Stomach (tissue), 9 donors: ENCODE results near the gene MUC20. TPM values are rescaled to one million over a fixed set of nuclear protein-coding genes. Genes with fewer than 3 reads are reported as not detected.

ENCODE experiments used
- DNase-seq, 2 donors: peaks; one replicate each; pipeline versions ENCODE4 v3.0.0 to v3.0.0-alpha.2; 2013 to 2019
- H3K27ac ChIP-seq, 5 donors: fragments of 200-600 bp in 4 of 5; sonication (generic) in 4 of 5; one replicate each; pipeline ENCODE4 v1.5.1; 2013 to 2019; ENCODE audit warnings: mild to moderate bottlenecking in 1 of 5, moderate library complexity in 1 of 5
- H3K27me3 ChIP-seq, 3 donors: fragments of 200-600 bp; sonication (generic); one replicate each; pipeline ENCODE4 v1.5.1; 2017 to 2019; ENCODE audit warnings: mixed run types in 1 of 3
- H3K36me3 ChIP-seq, 4 donors: fragments of 200-600 bp; sonication (generic); 1 replicate in 3 of 4; 2 replicates in 1 of 4; pipeline ENCODE4 v1.5.1; 2016 to 2019
- H3K4me1 ChIP-seq, 4 donors: fragments of 200-600 bp; sonication (generic); one replicate each; pipeline ENCODE4 v1.5.1; 2016 to 2019
- H3K4me3 ChIP-seq, 4 donors: fragments of 200-600 bp; sonication (generic) in 3 of 4; one replicate each; pipeline ENCODE4 v1.5.1; 2016 to 2019; ENCODE audit warnings: mild to moderate bottlenecking in 1 of 4
- H3K9me3 ChIP-seq, 4 donors: fragments of 200-600 bp; sonication (generic); one replicate each; pipeline ENCODE4 v1.5.1; 2016 to 2019
- EP300 ChIP-seq: sonication (generic); formaldehyde crosslinking; IDR thresholded peaks from one replicate; pipeline ENCODE4 v1.6.1; 2017; ENCODE audit warnings: antibody characterized with exemption
- POLR2A ChIP-seq, 4 donors: fragments of 450-650 bp; IDR thresholded peaks; one replicate each; pipeline ENCODE4 v1.6.1; 2016; ENCODE audit warnings: antibody characterized with exemption in 4 of 4, control low read depth in 2 of 4, mild to moderate bottlenecking in 1 of 4, moderate library complexity in 1 of 4
- POLR2AphosphoS5 ChIP-seq, 3 donors: sonication (generic); formaldehyde crosslinking; IDR thresholded peaks; one replicate each; pipeline ENCODE4 v1.6.1; 2016; ENCODE audit warnings: antibody characterized with exemption in 3 of 3
- WGBS, 5 donors: extraction: QIAGEN DNeasy Blood & Tissue Kit in 3 of 5; methylation state at CpG; one replicate each; pipeline versions ENCODE4 v1.1.5 to v1.1.7; 2013 to 2018; 5-methylcytosine and 5-hydroxymethylcytosine counted together
- intact Hi-C: fragments of 100-400 bp; cut with DNase I; formaldehyde crosslinking; loops from one replicate; pipeline ENCODE4 v1.15.1; 2023; ENCODE audit warnings: low total_unique reads
- polyA plus RNA-seq, 3 donors: library from polyadenylated mRNA; stranded (reverse); fragments of 200-250 nt; gene quantifications; one replicate each; pipeline ENCODE4 v1.2.3, GENCODE V29; 2013
- total RNA-seq, 5 donors: library from RNA; depleted of rRNA; stranded (reverse); fragments of >200 nt; gene quantifications; one replicate each; pipeline versions ENCODE4 v1.1.0 to v1.2.3, GENCODE V29; 2014 to 2016
- TF ChIP-seq, protein P1 (sequence below), 7 experiments: fragments of 450-650 bp in 4 of 7; fragments of 200-600 bp in 3 of 7; sonication (generic) in 3 of 7; IDR thresholded peaks; one replicate each; pipeline ENCODE4 v1.5.1; 2016 to 2019; ENCODE audit warnings: antibody characterized with exemption in 7 of 7, control low read depth in 2 of 7, mild to moderate bottlenecking in 1 of 7
- donor health status: healthy with polysubstance abuse.
- donor health status: Bipolar disorder and iron deficiency.
- donor health status: healthy.

The MUC20 gene
- total and polyA plus RNA-seq, 8 donors = 3.8 to 64.8 (median 17.1) TPM

DNA sequence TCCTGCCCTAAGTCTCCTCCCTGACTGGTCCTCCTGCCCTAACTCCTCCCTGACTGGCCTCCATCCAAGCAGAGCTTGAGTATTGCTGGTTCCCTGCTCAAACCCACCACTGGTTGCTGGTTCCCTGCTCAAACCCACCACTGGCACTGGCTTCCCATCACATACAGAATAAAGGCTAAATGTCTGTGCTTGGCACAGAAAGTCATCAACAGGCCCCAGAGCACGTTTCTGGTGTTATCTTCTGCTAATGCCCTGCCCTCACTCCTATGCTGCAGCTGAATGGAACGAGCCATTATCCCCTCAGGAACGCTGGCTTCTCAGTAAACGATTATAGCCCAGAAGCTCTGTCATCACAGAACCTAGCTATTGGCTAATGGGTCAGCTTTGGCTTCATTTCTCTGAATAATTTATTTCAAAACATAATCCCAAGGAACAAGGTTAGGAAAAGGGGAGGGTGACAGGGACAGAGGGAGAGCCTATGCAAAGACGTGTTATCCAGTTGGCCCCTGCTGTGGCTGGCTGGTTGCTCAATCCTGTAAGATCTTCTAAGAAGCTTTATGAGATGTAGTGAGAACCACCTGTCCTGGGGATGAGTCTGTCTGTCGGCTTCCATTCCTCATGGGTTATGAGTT, 6.3 kb upstream of the MUC20 start:
- Histone ChIP-seq H3K27ac (no peak overlapping the region), H3K4me1 (peaks cover 5 to 14% (median 7%) of the 10 kb centered on the region in 4 donors), H3K36me3 (peaks cover 8 to 45% (median 38%) of the 10 kb centered on the region in 4 donors), H3K9me3 (no peaks in the 10 kb centered on the region), H3K27me3 (no peaks in the 10 kb centered on the region), H3K4me3 (no peak overlapping the region)
- no peak for DNase-seq
- 67 to 86% (median 78%) methylated on average over 6 of the region's 6 CpGs for WGBS, 5 donors
- TF ChIP-seq POLR2A (IDR thresholded peaks at IDR 0.05) = no peak
- no peak for TF ChIP-seq POLR2AphosphoS5 (IDR thresholded peaks at IDR 0.05)
- no peak for TF ChIP-seq EP300
- intact Hi-C loops = no loop called here

DNA sequence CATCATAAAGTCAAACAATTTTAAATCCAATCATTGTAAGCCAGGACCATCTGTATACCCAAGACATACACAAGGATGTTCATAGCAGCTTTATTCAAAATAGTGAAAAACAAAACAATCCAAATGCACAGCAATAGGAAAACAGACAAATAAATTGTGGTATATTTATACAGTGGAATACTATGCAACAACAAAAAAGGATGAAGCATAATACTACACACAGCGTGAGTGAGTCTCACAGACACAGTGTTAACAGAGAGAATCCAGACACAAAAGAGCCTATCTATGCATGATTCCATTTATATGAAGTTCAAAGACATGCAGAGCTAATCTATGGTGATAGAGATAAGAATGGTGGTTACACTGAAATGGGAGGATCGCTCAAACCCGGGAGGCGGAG, 5.6 kb upstream of the MUC20 start:
- intact Hi-C loops = no loop called here
- H3K27ac ChIP-seq = no peak overlapping the region
- DNase-seq = no peak

DNA sequence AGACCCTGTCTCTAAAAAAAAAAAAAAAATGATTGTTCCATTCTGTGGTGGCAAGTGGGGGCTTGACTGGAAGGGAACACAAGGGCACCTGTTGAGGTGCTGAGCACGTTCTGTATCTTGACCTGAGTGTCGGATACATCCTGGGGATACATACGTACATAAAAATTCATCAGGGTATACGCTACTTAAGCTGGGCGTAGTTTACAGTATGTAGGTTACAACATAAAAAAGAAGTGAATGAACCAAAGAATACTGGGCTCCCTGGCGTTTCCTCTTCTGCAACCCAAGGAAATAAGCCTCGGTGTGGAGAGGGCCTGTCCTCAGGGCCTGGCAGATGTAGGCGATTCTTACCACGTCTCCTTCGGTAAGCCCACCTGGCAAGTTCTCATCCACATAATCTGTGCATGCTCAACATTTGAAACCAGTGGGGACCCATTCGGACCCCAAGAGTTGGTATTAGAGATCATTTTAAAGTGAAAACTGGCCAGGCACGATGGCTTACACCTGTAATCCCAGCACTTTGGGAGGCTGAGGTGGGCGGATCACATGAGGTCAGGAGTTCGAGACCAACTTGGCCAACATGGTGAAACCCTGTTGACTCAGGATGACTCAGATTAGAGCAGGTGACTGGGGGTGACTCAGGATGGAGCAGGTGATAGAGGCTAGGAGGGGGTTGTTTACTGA, 5.1 kb upstream of the MUC20 start:
- Histone ChIP-seq H3K27me3 (no peaks in the 10 kb centered on the region), H3K27ac (peak overlapping the region in 1 of 5 donors; percentile 47), H3K4me1 (peaks cover 5 to 23% (median 8%) of the 10 kb centered on the region in 4 donors), H3K9me3 (no peaks in the 10 kb centered on the region), H3K36me3 (peaks cover 8 to 33% (median 32%) of the 10 kb centered on the region in 4 donors), H3K4me3 (no peak overlapping the region)
- TF ChIP-seq POLR2AphosphoS5 (IDR thresholded peaks at IDR 0.05) (peak in 1 of 3 donors; percentile 89), EP300 (no peak), POLR2A (IDR thresholded peaks at IDR 0.05) (no peak)
- TF ChIP-seq, protein P1, sequence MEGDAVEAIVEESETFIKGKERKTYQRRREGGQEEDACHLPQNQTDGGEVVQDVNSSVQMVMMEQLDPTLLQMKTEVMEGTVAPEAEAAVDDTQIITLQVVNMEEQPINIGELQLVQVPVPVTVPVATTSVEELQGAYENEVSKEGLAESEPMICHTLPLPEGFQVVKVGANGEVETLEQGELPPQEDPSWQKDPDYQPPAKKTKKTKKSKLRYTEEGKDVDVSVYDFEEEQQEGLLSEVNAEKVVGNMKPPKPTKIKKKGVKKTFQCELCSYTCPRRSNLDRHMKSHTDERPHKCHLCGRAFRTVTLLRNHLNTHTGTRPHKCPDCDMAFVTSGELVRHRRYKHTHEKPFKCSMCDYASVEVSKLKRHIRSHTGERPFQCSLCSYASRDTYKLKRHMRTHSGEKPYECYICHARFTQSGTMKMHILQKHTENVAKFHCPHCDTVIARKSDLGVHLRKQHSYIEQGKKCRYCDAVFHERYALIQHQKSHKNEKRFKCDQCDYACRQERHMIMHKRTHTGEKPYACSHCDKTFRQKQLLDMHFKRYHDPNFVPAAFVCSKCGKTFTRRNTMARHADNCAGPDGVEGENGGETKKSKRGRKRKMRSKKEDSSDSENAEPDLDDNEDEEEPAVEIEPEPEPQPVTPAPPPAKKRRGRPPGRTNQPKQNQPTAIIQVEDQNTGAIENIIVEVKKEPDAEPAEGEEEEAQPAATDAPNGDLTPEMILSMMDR (IDR thresholded peaks at IDR 0.05) = no peak
- intact Hi-C loops = no loop called here
- 75 to 80% (median 77%) methylated on average over 14 of the region's 14 CpGs for WGBS, 5 donors
- peak; percentile 26 to 34 for DNase-seq

More for the DNA sequence above, 5.6 kb upstream of the MUC20 start:
- Histone ChIP-seq H3K4me1 (peaks cover 5 to 19% (median 7%) of the 10 kb centered on the region in 4 donors), H3K9me3 (no peaks in the 10 kb centered on the region), H3K27me3 (no peaks in the 10 kb centered on the region), H3K36me3 (peaks cover 8 to 38% (median 32%) of the 10 kb centered on the region in 4 donors), H3K4me3 (no peak overlapping the region)
- TF ChIP-seq, protein P1 (IDR thresholded peaks at IDR 0.05) = no peak
- TF ChIP-seq POLR2AphosphoS5 (IDR thresholded peaks at IDR 0.05) (no peak), EP300 (no peak), POLR2A (IDR thresholded peaks at IDR 0.05) (no peak)
- 55 to 66% (median 60%) methylated on average over 4 of the region's 4 CpGs for WGBS, 5 donors

DNA sequence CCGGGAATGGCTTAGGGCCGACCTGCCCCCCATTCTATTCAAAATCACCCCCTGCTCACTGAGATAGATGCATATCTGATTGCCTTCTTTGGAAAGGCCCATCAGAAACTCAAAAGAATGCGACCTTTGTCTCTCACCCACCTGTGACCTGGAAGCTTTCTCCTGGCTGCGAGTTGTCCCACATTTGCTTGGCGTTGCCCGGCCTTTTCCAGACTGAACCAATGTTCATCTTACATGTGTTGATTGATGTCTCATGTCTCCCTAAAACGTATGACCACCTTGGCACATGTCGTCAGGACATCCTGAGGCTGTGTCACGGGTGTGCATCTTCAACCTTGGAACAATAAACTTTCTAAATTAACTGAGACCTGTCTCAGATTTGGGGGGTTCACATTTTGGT, 3.4 kb upstream of the MUC20 start:
- H3K27ac ChIP-seq = no peak overlapping the region
- H3K36me3 ChIP-seq = peaks cover 0 to 20% (median 17%) of the 10 kb centered on the region in 4 donors
- intact Hi-C loops = no loop called here
- H3K4me3 ChIP-seq = no peak overlapping the region
- DNase-seq = no peak
- peaks cover 5 to 27% (median 10%) of the 10 kb centered on the region in 4 donors for H3K4me1 ChIP-seq
- WGBS, 5 donors = 60 to 76% (median 68%) methylated on average over 9 of the region's 9 CpGs
- no peaks in the 10 kb centered on the region for H3K9me3 ChIP-seq
- TF ChIP-seq POLR2A (IDR thresholded peaks at IDR 0.05) = no peak
- no peak for TF ChIP-seq POLR2AphosphoS5 (IDR thresholded peaks at IDR 0.05)
- TF ChIP-seq EP300 = no peak
- TF ChIP-seq, protein P1 (IDR thresholded peaks at IDR 0.05) = no peak
- H3K27me3 ChIP-seq = no peaks in the 10 kb centered on the region
